ENCODE measurements around the gene MMS22L.

The MMS22L gene

DNA sequence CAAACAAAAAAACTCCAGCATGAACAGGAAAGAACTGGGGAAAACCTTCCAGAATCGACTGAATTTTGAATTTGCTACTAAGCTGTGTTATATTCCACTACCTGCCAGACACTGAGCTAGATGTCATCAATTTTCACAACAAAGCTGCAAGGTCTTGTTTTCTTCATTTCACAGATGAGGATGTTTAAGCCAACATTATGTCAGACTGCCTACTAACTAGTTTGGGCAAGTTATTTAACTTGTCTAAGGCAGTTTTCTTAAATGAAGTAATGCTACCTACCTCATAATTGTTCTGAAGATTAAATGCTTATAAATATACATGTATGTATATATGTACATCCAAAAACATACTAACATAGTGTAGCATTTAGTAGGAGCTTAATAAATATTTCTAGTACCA, 144.4 kb downstream of the MMS22L start:
- DNase-seq (ENCODE audit: low read depth): no peak

DNA sequence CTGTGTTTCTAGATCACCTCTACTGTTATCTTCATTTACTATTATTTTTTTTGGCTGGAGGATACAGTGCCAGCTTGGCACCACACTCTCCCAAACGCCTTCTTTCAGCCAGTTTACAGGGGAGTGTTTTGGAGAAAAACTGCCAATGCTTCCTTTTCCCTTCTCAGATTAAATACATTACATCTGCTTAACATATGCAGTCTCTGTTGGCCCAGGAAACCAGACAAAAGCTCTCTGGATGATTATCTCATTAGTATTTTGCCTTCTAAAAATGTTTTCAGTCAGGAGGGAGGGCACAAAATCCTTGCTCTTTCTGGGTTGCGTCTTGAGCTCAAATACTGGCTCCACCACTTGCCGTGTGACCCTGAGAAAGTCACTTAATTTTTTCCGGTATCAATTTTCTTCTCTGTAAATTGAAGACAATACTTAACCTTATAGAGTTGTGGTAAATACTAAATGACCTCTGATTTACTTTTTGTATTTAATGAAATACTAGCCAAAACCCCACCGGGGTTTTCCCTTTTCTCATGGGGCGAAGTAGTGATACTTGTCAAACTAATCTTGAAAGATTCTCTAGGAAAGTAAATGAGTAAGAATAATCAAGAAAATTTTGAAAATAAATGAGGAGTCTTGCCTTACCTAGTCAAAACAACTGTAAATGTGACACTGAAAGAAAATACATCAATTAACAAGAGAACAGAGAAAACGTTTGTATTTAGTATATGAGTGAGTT, 146.2 kb downstream of the MMS22L start:
- DNase-seq (ENCODE audit: low read depth): no peak

DNA sequence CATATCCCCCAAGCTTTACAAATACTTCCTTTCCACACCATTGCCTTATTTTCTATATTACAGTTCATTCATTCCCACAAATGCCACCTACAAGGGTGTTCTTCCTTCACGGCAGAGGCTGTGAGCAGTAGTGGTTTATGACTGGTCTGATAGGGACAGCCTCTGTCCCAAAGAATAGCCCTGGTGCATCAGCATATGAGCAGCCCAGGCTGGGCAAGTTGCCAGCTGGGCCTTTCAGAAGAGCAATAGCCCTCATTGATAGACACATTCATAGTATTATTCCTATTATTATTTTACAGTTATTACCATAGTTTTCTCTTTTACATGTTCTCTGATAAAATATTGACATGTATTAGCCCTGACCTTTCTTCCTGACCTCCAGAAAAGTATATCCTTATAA, 149.9 kb downstream of the MMS22L start:
- DNase-seq (ENCODE audit: low read depth): no peak

DNA sequence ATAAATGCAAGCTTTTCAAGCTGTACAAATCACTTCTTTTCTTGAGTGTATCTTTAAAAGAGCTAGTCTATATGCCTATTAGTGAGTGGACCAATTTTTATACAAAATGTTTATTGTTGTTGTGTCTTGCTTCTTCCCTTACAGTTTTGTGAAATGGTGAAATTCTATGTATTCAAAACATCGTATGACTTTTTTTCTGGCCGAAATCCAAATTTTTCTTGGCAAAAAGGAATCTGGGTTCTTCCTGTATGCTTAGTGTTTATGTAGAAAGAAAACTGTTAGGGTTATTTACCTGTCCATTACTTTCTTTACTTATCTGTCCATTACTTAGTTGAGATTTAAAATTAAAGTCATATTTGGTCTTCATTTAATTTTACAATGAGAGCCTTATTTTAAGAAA, 153.9 kb downstream of the MMS22L start:
- no peak for DNase-seq (ENCODE audit: low read depth)

DNA sequence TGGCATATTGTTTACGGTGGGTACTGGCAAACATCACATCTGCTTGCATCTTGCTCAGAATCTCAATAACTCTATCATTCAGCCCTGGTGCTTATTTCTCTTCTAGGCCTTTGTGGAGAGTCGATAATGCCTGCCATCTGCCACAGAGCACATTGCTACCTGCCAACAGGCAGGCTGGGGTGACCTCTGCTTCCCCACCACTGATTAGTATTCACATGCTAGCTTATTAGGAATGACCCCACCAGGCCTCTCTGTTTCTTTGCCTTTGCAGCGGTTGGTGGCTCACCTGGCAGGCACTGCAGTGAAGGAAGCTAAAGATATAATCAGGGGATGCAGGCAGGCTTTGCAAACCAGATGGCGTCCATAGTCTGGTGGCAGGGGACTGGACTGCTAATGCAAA, 154.5 kb downstream of the MMS22L start:
- no peak for DNase-seq (ENCODE audit: low read depth)

DNA sequence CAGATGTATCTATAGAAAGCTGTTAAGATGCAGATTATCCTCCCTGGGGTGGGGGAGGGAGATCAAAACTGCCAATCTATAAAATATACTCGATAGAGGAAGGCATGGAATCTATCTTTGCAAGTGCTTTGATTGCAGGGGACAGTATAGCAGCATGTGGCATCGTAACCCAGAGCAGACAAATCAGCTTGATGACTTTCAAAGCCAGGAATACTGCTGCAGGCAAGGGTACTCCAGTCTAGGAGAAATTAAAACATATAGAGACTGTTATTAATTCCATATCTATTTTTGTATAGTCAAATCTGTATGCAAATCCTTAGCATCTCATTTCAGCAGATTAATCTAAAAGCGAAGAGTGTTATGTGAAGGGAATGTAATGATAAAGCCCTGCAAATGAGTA, 159.4 kb downstream of the MMS22L start:
- no peak for DNase-seq (ENCODE audit: low read depth)

DNA sequence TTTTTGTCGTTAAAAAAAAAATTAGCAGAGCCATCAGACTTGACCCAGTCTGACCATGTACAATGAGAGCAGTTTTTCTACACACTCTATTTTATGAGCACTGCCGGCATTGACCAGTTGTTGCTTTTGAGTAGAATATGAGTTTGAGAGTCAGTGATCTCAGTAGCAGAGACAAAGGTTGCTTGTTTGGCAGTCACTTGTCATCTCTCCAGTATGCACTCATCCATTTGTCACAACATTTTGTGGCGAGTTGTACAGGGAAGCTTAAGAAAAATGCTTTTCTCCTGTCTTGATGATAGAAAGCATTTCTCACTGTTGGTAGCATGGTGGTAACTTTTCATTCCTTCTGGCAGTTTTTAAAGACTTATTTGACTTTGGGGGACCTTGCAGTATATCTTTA, 159.9 kb downstream of the MMS22L start:
- DNase-seq (ENCODE audit: low read depth): no peak

DNA sequence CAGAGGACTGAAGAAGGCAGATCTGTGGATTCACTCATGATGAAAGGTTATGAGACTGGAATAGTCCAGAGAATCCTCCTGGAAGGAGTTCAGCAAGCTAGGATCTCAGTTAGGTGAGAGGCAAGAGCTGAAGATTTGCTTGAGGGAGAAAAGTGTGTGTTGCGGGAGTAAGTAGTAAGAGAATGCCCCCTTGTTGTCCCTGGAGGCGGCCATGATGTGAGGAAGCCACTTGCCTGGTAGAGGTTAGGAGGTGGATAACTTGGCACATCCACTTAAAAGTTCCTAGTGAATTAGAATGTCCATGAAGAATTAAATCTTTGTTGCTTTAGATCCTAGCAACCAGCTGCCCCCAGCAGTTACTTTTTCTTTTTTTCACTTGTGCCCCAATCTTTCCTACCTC, 162.5 kb downstream of the MMS22L start:
- no peak for DNase-seq (ENCODE audit: low read depth)

DNA sequence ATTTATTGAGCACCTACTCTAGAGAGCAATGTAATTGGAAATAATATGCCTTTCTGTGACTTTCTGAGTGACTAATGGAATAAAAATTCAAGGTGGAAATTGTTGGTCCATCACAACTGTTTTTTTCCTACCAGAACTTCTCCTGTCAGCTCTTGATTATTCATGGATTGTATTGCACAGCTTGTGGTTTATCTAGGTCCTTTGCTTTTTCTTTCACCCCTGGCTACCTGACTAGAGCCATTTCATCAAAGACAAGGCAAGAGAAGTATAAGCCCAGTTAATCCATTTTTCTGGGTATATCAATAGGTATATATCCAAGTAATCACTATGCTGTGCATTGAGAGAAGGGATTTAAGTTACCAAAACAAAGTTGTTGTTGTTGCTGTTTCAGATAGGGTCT, 168.4 kb downstream of the MMS22L start:
- DNase-seq (ENCODE audit: low read depth): no peak

DNA sequence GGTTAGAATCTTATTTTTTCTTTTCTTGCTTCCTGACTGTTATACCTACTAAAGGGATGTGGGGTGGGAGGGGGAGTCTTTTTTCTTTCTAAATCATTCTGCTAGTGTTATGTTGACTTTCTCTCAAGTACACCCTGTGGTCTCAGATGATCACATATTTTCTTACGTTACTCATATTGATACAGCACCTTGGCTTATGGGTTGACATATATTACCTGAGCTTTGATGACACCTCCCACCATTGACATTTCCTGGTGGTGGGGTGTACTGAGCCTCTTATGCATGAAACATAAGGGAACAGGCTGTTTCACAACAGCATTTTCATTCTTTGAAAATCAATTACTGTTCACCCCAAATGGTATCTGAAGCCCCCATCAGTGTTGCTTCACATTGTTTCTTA, 169.8 kb downstream of the MMS22L start:
- no peak for DNase-seq (ENCODE audit: low read depth)

DNA sequence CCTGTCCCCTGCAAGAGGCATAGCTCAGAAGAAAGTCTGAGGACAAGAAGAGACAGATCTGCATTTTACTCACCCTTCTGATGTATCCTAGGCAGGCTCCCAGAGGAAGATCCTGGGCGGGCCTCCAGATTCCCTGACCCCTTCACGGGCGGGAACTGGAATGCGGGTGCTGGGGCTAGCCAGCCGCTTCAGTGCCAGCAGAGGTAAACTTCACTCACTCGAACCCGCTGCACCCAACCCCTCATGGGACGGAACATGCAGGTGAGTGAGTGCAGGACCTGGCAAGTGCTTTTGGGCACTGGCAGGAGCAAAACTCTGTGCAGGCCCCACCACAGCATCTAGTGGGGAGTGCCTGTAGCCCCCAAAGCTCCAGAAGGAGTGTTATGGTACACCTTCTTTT, 171.8 kb downstream of the MMS22L start:
- DNase-seq (ENCODE audit: low read depth): no peak

DNA sequence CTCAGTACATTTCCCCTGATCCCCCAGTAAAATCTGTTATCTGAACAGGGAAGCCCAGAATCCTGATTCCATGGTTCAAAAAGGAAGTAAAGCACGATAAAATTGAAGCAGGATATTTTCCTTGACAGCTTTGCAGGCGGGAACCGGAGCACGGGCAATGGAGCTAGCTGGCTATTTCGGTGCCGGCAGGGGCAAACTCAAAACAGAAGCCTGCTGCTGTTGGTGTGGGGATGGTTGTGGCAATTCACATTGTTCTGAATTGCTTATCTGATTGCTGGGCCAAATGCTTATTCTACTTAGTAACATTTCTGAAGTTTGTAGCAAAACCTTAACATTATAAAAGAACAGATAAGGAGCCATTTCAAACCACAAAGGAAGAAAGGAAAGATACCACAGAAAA, 172.4 kb downstream of the MMS22L start:
- no peak for DNase-seq (ENCODE audit: low read depth)

DNA sequence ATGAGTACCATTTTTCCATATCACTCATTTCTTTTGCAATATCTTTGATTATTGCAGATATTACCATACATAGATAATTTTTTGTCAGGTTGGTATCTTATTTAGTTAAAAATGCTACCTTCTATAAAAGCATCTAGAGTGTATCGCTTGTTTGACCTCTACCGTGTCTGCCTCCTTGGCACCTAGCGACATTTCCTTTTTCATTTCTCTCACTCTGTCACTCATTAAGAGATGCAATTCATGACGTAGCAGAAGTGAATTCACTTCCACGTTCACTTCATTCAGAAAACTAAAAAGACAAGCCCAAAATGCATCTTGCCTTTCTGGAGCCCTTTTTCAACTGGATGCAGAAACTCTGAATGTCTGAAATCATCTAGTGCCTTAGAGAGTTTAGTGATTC, 172.9 kb downstream of the MMS22L start:
- DNase-seq (ENCODE audit: low read depth): no peak

DNA sequence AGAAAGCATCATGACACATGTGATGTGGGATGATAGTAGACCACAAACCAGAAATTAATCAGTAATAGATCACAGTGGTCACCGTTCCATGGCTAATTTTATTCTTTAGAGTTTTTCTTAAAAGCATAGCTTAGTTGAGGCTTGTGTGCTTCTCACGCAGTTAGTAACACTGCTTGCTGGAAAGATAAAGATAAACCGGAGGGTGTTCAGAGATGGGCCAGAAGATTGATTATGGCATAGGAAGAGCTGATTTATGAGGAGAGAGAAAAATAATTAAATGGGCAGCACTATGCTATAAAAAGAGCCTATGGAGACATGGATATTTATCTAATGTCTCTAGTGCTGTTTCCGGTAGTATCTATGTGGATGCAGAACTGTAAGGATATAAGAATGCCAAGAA, 173.6 kb downstream of the MMS22L start:
- DNase-seq (ENCODE audit: low read depth): no peak

DNA sequence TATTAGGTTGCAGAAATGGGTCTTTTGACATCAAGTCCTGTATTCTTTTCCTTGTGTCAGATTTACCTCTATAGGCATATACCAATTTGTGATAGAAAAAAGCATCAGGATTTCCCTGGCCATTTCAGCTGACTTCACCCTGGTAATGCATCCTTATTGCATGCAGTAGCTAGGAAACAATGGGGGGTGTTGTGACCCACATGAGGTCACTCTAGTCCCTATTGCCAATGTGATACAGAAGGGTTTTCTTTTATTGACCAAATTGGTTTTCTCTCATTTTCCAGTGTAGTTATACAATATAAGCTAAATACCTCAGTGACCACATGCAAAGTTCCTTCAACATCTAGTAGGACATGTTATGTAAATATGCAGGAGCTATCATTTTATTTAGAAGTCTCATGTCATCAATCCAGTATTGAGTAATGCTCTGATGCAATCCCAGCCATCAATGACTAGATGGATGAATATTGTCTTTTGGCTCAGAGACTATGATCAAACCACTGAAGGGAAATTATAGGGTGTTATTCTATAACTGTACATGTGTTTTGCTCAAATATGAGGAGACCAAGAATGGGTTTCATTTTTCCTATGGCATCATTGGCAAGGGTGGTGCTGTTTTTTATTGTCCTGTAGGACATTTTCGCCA, 180.7 kb downstream of the MMS22L start:
- no peak for DNase-seq (ENCODE audit: low read depth)

DNA sequence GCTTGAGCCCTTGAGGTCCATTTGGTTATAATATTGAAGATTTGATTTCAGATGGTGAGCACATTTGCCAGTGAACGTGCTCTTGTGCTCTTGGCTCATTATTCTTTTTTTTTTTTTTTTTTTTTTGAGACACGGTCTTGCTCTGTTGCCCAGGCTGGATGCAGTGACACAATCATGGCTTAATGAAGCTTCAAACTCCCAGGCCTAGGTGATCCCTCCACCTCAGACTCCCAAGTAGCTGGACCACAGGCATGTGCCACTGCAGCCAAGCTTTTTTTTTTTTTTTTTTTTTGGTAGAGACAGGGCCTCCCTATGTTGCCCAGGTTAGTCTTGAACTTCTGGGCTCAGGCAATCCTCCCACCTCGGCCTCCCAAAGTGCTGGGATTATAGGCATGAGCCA, 182.3 kb downstream of the MMS22L start:
- DNase-seq (ENCODE audit: low read depth): no peak

DNA sequence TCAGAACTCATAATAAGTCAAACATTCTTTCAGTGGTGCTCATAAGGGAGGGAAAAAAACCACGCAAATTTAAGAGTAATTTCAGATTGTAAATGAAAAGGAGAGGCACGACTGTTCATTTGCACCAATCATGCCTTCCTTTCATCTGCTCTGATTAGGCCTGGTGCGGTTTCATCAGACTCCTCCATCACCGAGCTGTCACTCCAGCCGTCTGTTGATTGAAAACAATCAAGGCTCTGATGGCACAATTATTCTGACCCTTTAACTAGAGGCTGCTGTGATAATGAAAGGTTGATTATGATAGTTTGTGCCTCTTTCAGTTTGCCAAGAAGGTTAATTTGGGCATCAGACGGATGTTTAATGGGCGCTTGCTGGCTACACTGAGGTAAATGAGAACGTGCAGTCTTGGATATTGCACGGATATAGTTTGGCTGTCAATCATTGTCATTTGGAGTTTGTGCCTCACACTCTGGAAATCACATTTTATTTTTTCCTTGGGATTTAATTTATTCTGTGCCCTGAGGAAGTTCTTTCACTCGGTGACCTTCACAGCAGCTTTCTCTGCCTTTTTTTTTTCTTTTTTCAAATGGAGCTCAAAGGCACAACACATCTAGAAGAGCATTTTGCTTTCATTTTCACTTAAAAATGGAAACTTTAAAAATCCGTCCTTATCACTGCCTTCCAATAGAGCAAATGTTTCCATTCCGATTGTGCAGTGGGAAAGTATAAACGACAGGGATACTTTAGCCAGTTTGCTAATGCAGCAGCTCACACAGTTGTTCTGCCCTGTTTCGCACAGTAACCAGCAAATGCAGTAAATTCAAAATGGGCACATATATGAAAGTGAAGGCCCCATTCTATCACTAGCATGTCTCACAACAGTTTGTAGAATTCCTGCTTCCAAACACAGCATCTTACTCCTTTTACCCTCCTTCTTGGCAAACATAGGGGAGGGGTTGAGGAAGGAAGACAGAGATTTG, 185.7 kb downstream of the MMS22L start:
- DNase-seq (ENCODE audit: low read depth): no peak

DNA sequence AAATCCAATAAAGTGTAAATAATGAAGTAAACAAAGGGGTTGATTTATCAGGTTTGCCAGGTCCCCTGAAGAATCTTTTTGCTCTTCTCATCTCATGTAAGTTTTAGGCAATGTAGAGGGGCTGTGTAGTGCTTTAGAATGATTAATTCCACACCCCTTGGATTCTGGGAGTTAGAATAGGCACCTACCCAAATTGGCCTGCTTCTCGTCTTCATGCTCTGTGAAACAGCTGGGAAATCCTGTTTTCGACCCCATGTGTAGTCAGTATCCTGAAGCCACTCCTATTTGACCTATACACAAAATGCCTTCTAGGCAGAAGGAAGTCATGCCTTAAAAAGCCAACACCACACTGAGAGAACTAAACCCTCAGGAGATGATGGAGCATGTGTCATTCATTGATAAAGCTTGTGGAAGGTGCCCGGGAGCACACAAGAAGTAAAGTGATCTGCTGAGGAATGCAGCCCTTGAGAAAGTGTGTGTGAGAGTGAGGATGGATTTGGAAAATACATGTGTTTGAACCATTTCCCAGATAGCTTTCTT, 187.6 kb downstream of the MMS22L start:
- no peak for DNase-seq (ENCODE audit: low read depth)

DNA sequence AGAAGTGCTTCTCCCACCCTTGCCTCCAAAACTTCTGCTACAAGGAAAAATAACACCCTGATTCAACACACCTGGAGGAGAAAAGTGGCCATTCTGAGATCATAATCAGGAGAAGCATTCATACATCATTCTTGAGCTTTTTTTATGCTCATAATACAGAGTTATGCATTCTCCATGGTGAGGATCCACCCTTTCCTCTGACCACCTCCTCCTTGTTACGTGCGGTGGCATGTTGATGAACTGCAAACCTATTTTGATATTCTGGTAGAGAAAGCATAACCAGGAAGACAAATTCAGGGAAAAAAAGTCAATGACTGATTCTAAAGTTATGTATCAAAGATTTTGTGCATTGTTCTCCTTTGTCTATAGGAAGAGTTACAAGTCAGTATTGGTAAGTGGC, 188.6 kb downstream of the MMS22L start:
- DNase-seq (ENCODE audit: low read depth): no peak

DNA sequence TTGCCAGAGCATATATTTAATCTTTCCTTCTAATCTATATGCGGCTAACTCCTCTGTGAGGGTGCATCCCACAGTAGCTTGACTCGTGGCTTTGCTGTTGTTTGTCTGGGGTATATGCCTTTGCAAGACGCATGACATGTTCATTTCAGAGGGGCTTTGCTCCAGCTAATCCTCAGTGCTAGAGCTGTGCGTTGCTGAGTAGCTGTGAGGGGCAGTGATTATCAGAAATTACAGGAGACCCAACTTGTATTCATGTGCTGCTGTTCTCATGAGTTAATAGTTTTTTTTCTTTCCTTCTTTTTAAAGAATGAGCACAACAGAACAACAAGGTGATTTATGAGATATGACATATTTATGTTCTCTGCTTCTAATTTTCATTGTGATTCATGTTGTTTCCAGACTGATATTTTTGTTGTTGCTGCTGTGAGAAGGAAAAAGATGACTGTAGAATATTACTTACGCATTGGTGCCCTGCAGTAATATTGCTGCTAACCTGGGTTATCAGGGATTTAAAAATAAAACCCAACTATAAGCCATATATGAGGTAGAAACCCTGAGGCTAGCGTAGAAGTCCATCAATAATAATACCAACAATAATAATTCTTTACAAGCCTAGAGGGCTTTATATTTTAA, 190.2 kb downstream of the MMS22L start:
- DNase-seq (ENCODE audit: low read depth): no peak
